ENCODE data around the gene IPO4. TPM values are rescaled to one million over a fixed set of nuclear protein-coding genes. Genes with fewer than 3 reads are reported as not detected.
A peak's percentile ranks its signal among the peaks of the same experiment; 100 is the strongest.
"Not testable (repeated sequence)": the region's sequence is repeated elsewhere in the genome, so short reads cannot be mapped to it uniquely, and the experiment has no call there.

IPO4 gene
- total RNA-seq, 2 experiments from 2014 or later: 98.4 to 102 TPM

- H3K36me3 Mint-ChIP-seq (ENCODE audit: low read depth): peaks cover 17% of the 10 kb centered on the region
- POLR2A ChIA-PET: interaction anchor here (1.0 to 1.1 kb wide), 3 partner anchors 9 to 34 kb away, joined by 3 read pairs; partner anchors contain the start of gene CHMP4A
- no peak overlapping the region for H3K27ac Mint-ChIP-seq
- H3K4me3 Mint-ChIP-seq: no peak overlapping the region
- H3K27me3 Mint-ChIP-seq: no peaks in the 10 kb centered on the region
- CTCF ChIA-PET: interaction anchor here (1.2 to 3.2 kb wide), 3 partner anchors 9 to 27 kb away, joined by 3 to 10 read pairs (median 3); partner anchors contain the start of gene MDP1
- intact Hi-C loops (cut with micrococcal nuclease): no loop called here
- no peak for TF ChIP-seq CTCF (IDR thresholded peaks at IDR 0.05)
- ATAC-seq (no peak), DNase-seq (no peak)
- no peaks in the 10 kb centered on the region for H3K9me3 Mint-ChIP-seq
- peaks cover 24% of the 10 kb centered on the region for H3K4me1 Mint-ChIP-seq (ENCODE audit: low read depth)
Observed at GRCh38 chr14:24224618-24225071, 36.0 kb upstream of the IPO4 start.

- H3K27me3 Mint-ChIP-seq; intact Hi-C loops (cut with micrococcal nuclease); ATAC-seq; H3K27ac Mint-ChIP-seq; H3K9me3 Mint-ChIP-seq; H3K4me3 Mint-ChIP-seq; DNase-seq: not testable (repeated sequence)
- POLR2A ChIA-PET: interaction anchor here (0.6 kb wide), 1 partner anchor 61 kb away, joined by 3 read pairs; no protein-coding TSS in a partner anchor
- peaks cover 22% of the 10 kb centered on the region for H3K4me1 Mint-ChIP-seq (ENCODE audit: low read depth)
- peaks cover 11% of the 10 kb centered on the region for H3K36me3 Mint-ChIP-seq (ENCODE audit: low read depth)
- CTCF ChIA-PET: interaction anchor here (0.6 kb wide), 1 partner anchor 110 kb away, joined by 4 read pairs; no protein-coding TSS in a partner anchor
Observed at GRCh38 chr14:24222987-24223386, 34.4 kb upstream of the IPO4 start.

GRCh38 chr14:24219521-24219920 is 30.9 kb upstream of the IPO4 start:
- Mint-ChIP-seq H3K27ac (no peak overlapping the region), H3K36me3 (ENCODE audit: low read depth) (peaks cover 9% of the 10 kb centered on the region), H3K9me3 (no peaks in the 10 kb centered on the region), H3K4me3 (no peak overlapping the region), H3K4me1 (ENCODE audit: low read depth) (peaks cover 19% of the 10 kb centered on the region), H3K27me3 (no peaks in the 10 kb centered on the region)
- TF ChIP-seq CTCF (IDR thresholded peaks at IDR 0.05): no peak
- ATAC-seq: no peak
- intact Hi-C loops (cut with micrococcal nuclease): no loop called here
- DNase-seq: no peak
- POLR2A ChIA-PET: interaction anchor here (0.7 to 1.3 kb wide), 5 partner anchors 9 to 58 kb away, joined by 3 to 5 read pairs (median 3); partner anchors contain the start of gene IRF9
- CTCF ChIA-PET: interaction anchor here (0.7 to 2.6 kb wide), 5 partner anchors 9 to 89 kb away, joined by 3 to 12 read pairs (median 6); partner anchors contain the start of genes CIDEB and TINF2

- Mint-ChIP-seq H3K36me3 (ENCODE audit: low read depth) (peaks cover 10% of the 10 kb centered on the region), H3K27ac (no peak overlapping the region), H3K9me3 (no peaks in the 10 kb centered on the region), H3K27me3 (no peaks in the 10 kb centered on the region), H3K4me3 (no peak overlapping the region), H3K4me1 (ENCODE audit: low read depth) (peaks cover 22% of the 10 kb centered on the region)
- ChIA-PET CTCF (interaction anchor here (0.9 to 2.6 kb wide), 3 partner anchors 10 to 89 kb away, joined by 3 to 12 read pairs (median 6); partner anchors contain the start of gene CIDEB), POLR2A (interaction anchor here (1.1 to 1.3 kb wide), 2 partner anchors 16 to 58 kb away, joined by 3 read pairs; partner anchors contain the start of gene IRF9)
- no peak for ATAC-seq
- DNase-seq: no peak
- intact Hi-C loops (cut with micrococcal nuclease): no loop called here
- TF ChIP-seq CTCF (IDR thresholded peaks at IDR 0.05): no peak
Observed at GRCh38 chr14:24219080-24219479, 30.5 kb upstream of the IPO4 start.

- ChIA-PET POLR2A (interaction anchor here (1.3 to 1.7 kb wide), 3 partner anchors 10 to 16 kb away, joined by 4 to 11 read pairs (median 5); partner anchors contain the start of gene GMPR2), CTCF (interaction anchor here (1.0 to 2.0 kb wide), 5 partner anchors 8 to 84 kb away, joined by 3 to 21 read pairs (median 8); partner anchors contain the start of genes IRF9 and TINF2)
- ATAC-seq; intact Hi-C loops (cut with micrococcal nuclease); H3K4me3 Mint-ChIP-seq; H3K27me3 Mint-ChIP-seq; H3K9me3 Mint-ChIP-seq; DNase-seq: not testable (repeated sequence)
- peak overlapping the region; percentile 98 for H3K27ac Mint-ChIP-seq
- H3K4me1 Mint-ChIP-seq (ENCODE audit: low read depth): peaks cover 33% of the 10 kb centered on the region
- peaks cover 26% of the 10 kb centered on the region for H3K36me3 Mint-ChIP-seq (ENCODE audit: low read depth)
Observed at GRCh38 chr14:24216876-24217275, 28.3 kb upstream of the IPO4 start.

GRCh38 chr14:24216345-24216699 is 27.7 kb upstream of the IPO4 start:
- peak overlapping the region; percentile 98 for H3K27ac Mint-ChIP-seq
- POLR2A ChIA-PET: interaction anchor here (1.1 to 4.1 kb wide), 12 partner anchors 9 to 214 kb away, joined by 3 to 41 read pairs (median 5); partner anchors contain the start of genes DHRS1, GMPR2, IPO4 and IRF9
- peaks cover 38% of the 10 kb centered on the region for H3K4me1 Mint-ChIP-seq (ENCODE audit: low read depth)
- no peaks in the 10 kb centered on the region for H3K27me3 Mint-ChIP-seq
- TF ChIP-seq CTCF (IDR thresholded peaks at IDR 0.05): no peak
- H3K4me3 Mint-ChIP-seq: peak overlapping the region; percentile 97
- no peaks in the 10 kb centered on the region for H3K9me3 Mint-ChIP-seq
- intact Hi-C loops (cut with micrococcal nuclease): no loop called here
- CTCF ChIA-PET: interaction anchor here (0.9 to 3.6 kb wide), 15 partner anchors 9 to 215 kb away, joined by 3 to 25 read pairs (median 5); partner anchors contain the start of genes IRF9, LTB4R, LTB4R2 and TINF2
- peaks cover 31% of the 10 kb centered on the region for H3K36me3 Mint-ChIP-seq (ENCODE audit: low read depth)
- no peak for DNase-seq
- no peak for ATAC-seq

All from activated CD8-positive, alpha-beta T cell treated with anti-CD3 and anti-CD28 coated beads for 36 hours (primary cell).